Measurements from ENCODE around the gene TYK2. TPM values are rescaled to one million over a fixed set of nuclear protein-coding genes. Genes with fewer than 3 reads are reported as not detected.
A peak's percentile ranks its signal among the peaks of the same experiment; 100 is the strongest.

TYK2 gene
- total and polyA plus RNA-seq, 9 of the 15 experiments (the other 6 are each of a cell fraction or from before 2014, with no cell fraction given) = 15.0 to 182 (median 85.9) TPM

DNA sequence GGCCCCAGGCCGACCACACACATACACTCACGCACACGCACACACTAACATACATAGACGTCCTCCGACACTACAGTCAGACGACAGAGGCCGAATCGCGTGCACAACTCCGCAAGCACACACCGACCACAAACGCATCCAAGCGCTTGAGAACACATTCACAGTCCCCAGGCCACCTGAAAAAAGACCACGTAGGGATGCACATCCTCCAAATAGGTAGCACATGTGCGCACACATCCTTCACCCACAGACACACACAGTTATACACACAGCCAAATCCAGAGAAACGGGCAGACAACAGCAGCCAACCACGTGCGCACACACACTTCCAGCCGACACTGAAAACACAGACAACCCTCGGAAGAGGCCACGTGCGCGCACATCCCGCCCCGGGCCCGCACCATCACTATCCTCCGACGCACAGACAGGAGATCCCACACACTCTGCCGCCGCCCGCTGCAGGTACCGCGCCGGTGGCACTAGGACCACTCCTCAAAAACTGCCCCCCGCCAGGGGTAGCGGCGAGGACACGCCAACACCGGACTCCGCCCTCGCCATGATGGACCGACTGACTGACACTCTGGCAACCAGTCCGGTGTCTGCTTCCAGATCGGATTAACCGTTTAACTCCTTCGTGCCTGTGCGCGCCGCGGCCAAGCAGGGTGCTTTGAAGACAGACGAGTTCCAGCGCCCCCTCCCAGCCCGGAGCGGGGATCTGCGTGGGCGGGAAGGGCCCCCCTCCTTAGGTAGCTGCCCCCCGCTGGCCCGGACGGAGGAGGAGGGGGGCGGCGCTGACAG lies 39.5 kb upstream of the TYK2 start (continued):
- TF ChIP-seq MYNN (IDR thresholded peaks at IDR 0.05) = peak; percentile 15; the same call in 1 of the 2 replicates
- TF ChIP-seq MYNN (CRISPR knock-in tag; IDR thresholded peaks at IDR 0.05) = no peak
- TF ChIP-seq, protein P1, sequence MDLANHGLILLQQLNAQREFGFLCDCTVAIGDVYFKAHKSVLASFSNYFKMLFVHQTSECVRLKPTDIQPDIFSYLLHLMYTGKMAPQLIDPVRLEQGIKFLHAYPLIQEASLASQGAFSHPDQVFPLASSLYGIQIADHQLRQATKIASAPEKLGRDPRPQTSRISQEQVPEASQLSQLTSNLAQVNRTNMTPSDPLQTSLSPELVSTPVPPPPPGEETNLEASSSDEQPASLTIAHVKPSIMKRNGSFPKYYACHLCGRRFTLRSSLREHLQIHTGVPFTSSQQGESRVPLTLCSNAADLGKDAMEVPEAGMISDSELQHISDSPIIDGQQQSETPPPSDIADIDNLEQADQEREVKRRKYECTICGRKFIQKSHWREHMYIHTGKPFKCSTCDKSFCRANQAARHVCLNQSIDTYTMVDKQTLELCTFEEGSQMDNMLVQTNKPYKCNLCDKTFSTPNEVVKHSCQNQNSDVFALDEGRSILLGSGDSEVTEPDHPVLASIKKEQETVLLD (IDR thresholded peaks at IDR 0.05) = peak; percentile 65
- TF ChIP-seq RBBP5 (IDR thresholded peaks at IDR 0.05; ENCODE audit: borderline replicate concordance, insufficient read depth, low read length, poor library complexity, severe bottlenecking) = peak; percentile 69
- TF ChIP-seq L3MBTL2 (IDR thresholded peaks at IDR 0.05) = peak; percentile 96
- TF ChIP-seq, protein P2, sequence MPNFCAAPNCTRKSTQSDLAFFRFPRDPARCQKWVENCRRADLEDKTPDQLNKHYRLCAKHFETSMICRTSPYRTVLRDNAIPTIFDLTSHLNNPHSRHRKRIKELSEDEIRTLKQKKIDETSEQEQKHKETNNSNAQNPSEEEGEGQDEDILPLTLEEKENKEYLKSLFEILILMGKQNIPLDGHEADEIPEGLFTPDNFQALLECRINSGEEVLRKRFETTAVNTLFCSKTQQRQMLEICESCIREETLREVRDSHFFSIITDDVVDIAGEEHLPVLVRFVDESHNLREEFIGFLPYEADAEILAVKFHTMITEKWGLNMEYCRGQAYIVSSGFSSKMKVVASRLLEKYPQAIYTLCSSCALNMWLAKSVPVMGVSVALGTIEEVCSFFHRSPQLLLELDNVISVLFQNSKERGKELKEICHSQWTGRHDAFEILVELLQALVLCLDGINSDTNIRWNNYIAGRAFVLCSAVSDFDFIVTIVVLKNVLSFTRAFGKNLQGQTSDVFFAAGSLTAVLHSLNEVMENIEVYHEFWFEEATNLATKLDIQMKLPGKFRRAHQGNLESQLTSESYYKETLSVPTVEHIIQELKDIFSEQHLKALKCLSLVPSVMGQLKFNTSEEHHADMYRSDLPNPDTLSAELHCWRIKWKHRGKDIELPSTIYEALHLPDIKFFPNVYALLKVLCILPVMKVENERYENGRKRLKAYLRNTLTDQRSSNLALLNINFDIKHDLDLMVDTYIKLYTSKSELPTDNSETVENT (CRISPR knock-in tag; IDR thresholded peaks at IDR 0.05) = peak; percentile 52; the same call in 1 of the 2 replicates
- peak; percentile 79 for TF ChIP-seq RBFOX2 (IDR thresholded peaks at IDR 0.05; ENCODE audit: low read depth, low read length)
- no peak for TF ChIP-seq BACH1 (tag; IDR thresholded peaks at IDR 0.05)
- TF ChIP-seq, protein P3, sequence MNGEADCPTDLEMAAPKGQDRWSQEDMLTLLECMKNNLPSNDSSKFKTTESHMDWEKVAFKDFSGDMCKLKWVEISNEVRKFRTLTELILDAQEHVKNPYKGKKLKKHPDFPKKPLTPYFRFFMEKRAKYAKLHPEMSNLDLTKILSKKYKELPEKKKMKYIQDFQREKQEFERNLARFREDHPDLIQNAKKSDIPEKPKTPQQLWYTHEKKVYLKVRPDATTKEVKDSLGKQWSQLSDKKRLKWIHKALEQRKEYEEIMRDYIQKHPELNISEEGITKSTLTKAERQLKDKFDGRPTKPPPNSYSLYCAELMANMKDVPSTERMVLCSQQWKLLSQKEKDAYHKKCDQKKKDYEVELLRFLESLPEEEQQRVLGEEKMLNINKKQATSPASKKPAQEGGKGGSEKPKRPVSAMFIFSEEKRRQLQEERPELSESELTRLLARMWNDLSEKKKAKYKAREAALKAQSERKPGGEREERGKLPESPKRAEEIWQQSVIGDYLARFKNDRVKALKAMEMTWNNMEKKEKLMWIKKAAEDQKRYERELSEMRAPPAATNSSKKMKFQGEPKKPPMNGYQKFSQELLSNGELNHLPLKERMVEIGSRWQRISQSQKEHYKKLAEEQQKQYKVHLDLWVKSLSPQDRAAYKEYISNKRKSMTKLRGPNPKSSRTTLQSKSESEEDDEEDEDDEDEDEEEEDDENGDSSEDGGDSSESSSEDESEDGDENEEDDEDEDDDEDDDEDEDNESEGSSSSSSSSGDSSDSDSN (IDR thresholded peaks at IDR 0.05; ENCODE audit: borderline replicate concordance in 1 of 2, low read depth in 2 of 2, low read length in 2 of 2) = 0 out of 4 replicates have a peak, but pooled peaks of 1 of the 2 experiments have one; percentile 21
- TF ChIP-seq MCM7 (IDR thresholded peaks at IDR 0.05) = peak in 1 of 2 experiments; percentile 83; a peak in 2 of 4 replicates
- TF ChIP-seq, protein P4, sequence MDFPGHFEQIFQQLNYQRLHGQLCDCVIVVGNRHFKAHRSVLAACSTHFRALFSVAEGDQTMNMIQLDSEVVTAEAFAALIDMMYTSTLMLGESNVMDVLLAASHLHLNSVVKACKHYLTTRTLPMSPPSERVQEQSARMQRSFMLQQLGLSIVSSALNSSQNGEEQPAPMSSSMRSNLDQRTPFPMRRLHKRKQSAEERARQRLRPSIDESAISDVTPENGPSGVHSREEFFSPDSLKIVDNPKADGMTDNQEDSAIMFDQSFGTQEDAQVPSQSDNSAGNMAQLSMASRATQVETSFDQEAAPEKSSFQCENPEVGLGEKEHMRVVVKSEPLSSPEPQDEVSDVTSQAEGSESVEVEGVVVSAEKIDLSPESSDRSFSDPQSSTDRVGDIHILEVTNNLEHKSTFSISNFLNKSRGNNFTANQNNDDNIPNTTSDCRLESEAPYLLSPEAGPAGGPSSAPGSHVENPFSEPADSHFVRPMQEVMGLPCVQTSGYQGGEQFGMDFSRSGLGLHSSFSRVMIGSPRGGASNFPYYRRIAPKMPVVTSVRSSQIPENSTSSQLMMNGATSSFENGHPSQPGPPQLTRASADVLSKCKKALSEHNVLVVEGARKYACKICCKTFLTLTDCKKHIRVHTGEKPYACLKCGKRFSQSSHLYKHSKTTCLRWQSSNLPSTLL (IDR thresholded peaks at IDR 0.05) = 0 out of 2 replicates have a peak, but pooled peaks have one; percentile 22
- TF ChIP-seq TARDBP (IDR thresholded peaks at IDR 0.05) = no peak
- peak; percentile 58 for TF ChIP-seq NFIC (IDR thresholded peaks at IDR 0.05)
- TF ChIP-seq GATAD2A (IDR thresholded peaks at IDR 0.05) = peak; percentile 90; the same call in 1 of the 2 replicates
- TF ChIP-seq SIN3A (IDR thresholded peaks at IDR 0.05; ENCODE audit: borderline replicate concordance in 2 of 2, control insufficient read depth in 1 of 2, low read depth in 2 of 2, low read length in 2 of 2) = peak; percentile 91 to 92
- TF ChIP-seq SP1 (CRISPR knock-in tag; IDR thresholded peaks at IDR 0.05) = peak; percentile 40
- 0 out of 2 replicates have a peak, but pooled peaks have one; percentile 60 for TF ChIP-seq TGIF2 (CRISPR knock-in tag; IDR thresholded peaks at IDR 0.05)
- TF ChIP-seq CXXC5 (CRISPR knock-in tag; IDR thresholded peaks at IDR 0.05) = peak; percentile 48
- TF ChIP-seq ETV5 (CRISPR knock-in tag; IDR thresholded peaks at IDR 0.05; ENCODE audit: low read depth) = peak; percentile 63
- TF ChIP-seq TBL1XR1 (IDR thresholded peaks at IDR 0.05; ENCODE audit: low read length in 2 of 2) = 0 out of 4 replicates have a peak, but pooled peaks of 1 of the 2 experiments have one; percentile 62

All from K562 (cell line).